ENCODE data around the gene TMEM98. TPM values are rescaled to one million over a fixed set of nuclear protein-coding genes. Genes with fewer than 3 reads are reported as not detected.
"Not testable (repeated sequence)": the region's sequence is repeated elsewhere in the genome, so short reads cannot be mapped to it uniquely, and the experiment has no call there.

TMEM98 gene
- polyA plus RNA-seq (2012; ENCODE audit: low read depth, missing spikeins) = 0.04 TPM

DNA sequence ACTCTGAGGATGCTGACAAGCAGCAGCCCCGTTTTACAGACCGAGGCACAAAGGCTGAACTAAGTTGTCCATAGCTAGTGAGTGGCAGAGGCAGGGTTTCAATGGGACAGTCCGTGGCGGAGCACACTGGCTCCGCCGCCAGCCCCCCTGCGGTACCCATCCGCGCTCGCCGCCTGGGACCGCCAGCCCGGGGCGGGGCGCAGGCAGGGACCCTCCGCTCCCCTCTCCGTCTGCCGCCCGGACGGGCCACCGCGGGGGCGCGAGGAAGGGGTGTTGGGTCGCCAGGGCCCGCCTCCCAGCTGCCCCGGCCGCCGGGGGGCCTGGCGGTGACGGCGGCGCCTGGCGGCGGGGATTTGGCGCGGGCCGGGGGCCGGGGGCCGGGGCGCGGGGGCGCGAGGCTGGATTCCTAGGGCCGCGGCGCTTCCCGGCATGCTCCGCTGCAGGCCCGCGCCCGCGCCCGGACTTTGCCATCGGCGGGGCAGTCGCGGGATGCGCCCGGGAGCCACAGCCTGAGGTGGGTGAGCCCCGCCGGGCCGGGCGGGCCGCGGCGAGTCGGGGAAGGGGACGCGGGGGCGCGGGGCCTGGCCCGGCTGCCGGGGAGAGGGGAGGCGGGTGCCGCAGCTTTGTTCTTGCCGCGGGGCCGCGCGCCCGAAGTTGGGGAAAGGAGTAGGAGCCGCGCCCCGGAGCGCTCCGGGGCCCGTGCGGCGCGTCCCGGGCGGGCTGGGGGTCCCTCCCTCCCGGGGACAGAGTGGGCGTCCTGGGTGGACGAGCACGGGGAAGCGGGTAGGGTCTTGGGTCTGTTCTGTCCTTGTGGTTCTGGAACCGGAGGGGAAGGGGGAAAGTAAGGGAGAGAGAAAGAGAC, at the start of gene TMEM98:
TSS of gene TMEM98 (plus strand) at position 430 of the 862 bp plus-strand sequence. CDS start 3,376 bp downstream, outside the sequence.
- DNase-seq (ENCODE audit: insufficient read length, low spot score) (peak; percentile 38), FAIRE-seq (no peak)
- no peak for TF ChIP-seq POLR2AphosphoS5 (IDR thresholded peaks at IDR 0.05; ENCODE audit: low read depth, low read length)
- no peak for TF ChIP-seq SPI1 (IDR thresholded peaks at IDR 0.05; ENCODE audit: low read depth, low read length)
- TF ChIP-seq PAX5 (IDR thresholded peaks at IDR 0.05; ENCODE audit: insufficient read depth, low read length, severe bottlenecking) = no peak
- TF ChIP-seq POU2F2 (IDR thresholded peaks at IDR 0.05; ENCODE audit: low read depth, low read length) = no peak
- TF ChIP-seq POLR2A (IDR thresholded peaks at IDR 0.05; ENCODE audit: low read depth, low read length) = no peak
- TF ChIP-seq TAF1 (IDR thresholded peaks at IDR 0.05; ENCODE audit: low read depth, low read length) = no peak

GRCh38 chr17:32878211-32878610, 49.7 kb upstream of the TMEM98 start:
- TF ChIP-seq TAF1 (IDR thresholded peaks at IDR 0.05; ENCODE audit: low read depth, low read length) (no peak), POU2F2 (IDR thresholded peaks at IDR 0.05; ENCODE audit: low read depth, low read length) (no peak), SPI1 (IDR thresholded peaks at IDR 0.05; ENCODE audit: low read depth, low read length) (no peak), POLR2AphosphoS5 (IDR thresholded peaks at IDR 0.05; ENCODE audit: low read depth, low read length) (no peak), PAX5 (IDR thresholded peaks at IDR 0.05; ENCODE audit: insufficient read depth, low read length, severe bottlenecking) (no peak), POLR2A (IDR thresholded peaks at IDR 0.05; ENCODE audit: low read depth, low read length) (no peak)
- no peak for DNase-seq (ENCODE audit: insufficient read length, low spot score)
- no peak for FAIRE-seq

- FAIRE-seq = no peak
- no peak for DNase-seq (ENCODE audit: insufficient read length, low spot score)
- TF ChIP-seq SPI1 (IDR thresholded peaks at IDR 0.05; ENCODE audit: low read depth, low read length) (no peak), PAX5 (IDR thresholded peaks at IDR 0.05; ENCODE audit: insufficient read depth, low read length, severe bottlenecking) (no peak), POU2F2 (IDR thresholded peaks at IDR 0.05; ENCODE audit: low read depth, low read length) (no peak), POLR2A (IDR thresholded peaks at IDR 0.05; ENCODE audit: low read depth, low read length) (no peak), POLR2AphosphoS5 (IDR thresholded peaks at IDR 0.05; ENCODE audit: low read depth, low read length) (no peak), TAF1 (IDR thresholded peaks at IDR 0.05; ENCODE audit: low read depth, low read length) (no peak)
Observed at GRCh38 chr17:32879134-32879533, 48.8 kb upstream of the TMEM98 start.

- no peak for FAIRE-seq
- no peak for DNase-seq (ENCODE audit: insufficient read length, low spot score)
- TF ChIP-seq TAF1 (IDR thresholded peaks at IDR 0.05; ENCODE audit: low read depth, low read length) (no peak), POU2F2 (IDR thresholded peaks at IDR 0.05; ENCODE audit: low read depth, low read length) (no peak), POLR2A (IDR thresholded peaks at IDR 0.05; ENCODE audit: low read depth, low read length) (no peak), SPI1 (IDR thresholded peaks at IDR 0.05; ENCODE audit: low read depth, low read length) (no peak)
Observed at GRCh38 chr17:32880671-32881453, 47.1 kb upstream of the TMEM98 start.

DNA sequence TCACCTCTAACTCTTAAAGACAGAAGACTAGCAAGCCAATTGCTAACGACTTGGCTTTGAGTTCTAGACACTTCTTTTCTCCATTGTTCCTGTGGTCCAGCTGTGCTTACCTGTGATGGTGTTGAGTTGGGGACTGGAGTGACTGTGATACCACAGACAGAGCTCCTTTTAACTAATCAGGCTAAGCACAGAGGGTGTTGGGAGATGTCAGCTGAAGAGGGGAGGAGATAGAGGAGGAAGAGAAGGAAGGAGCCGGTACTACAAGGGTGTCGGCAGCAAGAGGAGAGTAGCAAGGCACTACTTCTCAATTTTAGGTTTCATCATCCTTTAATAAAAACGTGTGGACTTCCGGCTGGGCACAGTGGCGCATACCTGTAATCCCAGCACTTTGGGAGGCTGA, 45.9 kb upstream of the TMEM98 start:
- TF ChIP-seq POU2F2 (IDR thresholded peaks at IDR 0.05; ENCODE audit: low read depth, low read length) (no peak), POLR2A (IDR thresholded peaks at IDR 0.05; ENCODE audit: low read depth, low read length) (no peak), PAX5 (IDR thresholded peaks at IDR 0.05; ENCODE audit: insufficient read depth, low read length, severe bottlenecking) (no peak), POLR2AphosphoS5 (IDR thresholded peaks at IDR 0.05; ENCODE audit: low read depth, low read length) (no peak), SPI1 (IDR thresholded peaks at IDR 0.05; ENCODE audit: low read depth, low read length) (no peak), TAF1 (IDR thresholded peaks at IDR 0.05; ENCODE audit: low read depth, low read length) (no peak)
- DNase-seq (ENCODE audit: insufficient read length, low spot score) = no peak
- no peak for FAIRE-seq

DNA sequence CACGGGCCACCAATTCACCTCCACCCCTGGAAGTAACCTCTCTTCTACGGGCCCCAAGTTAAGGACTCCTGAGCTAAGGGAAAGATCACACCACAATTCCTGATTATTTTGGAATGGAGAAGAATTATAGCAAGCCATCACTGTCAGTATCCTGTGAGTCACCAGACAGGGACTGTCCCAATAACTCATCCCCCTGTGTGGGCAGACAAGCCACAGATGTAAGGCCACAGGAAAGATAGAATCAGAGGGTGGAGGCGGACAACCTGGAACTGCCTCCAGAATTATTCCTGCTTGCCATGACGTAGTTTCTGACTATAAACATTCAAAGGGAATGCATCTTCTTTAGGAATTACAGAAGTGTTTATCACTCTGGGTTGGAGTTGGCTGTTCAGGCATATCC, 45.2 kb upstream of the TMEM98 start:
- DNase-seq (ENCODE audit: insufficient read length, low spot score) = no peak
- TF ChIP-seq POLR2A (IDR thresholded peaks at IDR 0.05; ENCODE audit: low read depth, low read length) = no peak
- no peak for FAIRE-seq

GRCh38 chr17:32886951-32887350, 41.0 kb upstream of the TMEM98 start:
- not testable (repeated sequence) for FAIRE-seq; DNase-seq (ENCODE audit: insufficient read length, low spot score)

DNA sequence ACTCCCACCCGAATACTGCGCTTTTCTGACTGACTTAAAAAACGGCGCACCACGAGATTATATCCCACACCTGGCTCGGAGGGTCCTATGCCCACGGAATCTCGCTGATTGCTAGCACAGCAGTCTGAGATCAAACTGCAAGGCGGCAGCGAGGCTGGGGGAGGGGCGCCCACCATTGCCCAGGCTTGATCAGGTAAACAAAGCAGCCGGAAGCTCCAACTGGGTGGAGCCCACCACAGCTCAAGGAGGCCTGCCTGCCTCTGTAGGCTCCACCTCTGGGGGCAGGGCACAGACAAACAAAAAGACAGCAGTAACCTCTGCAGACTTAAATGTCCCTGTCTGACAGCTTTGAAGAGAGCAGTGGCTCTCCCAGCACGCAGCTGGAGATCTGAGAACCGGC, 40.5 kb upstream of the TMEM98 start:
- FAIRE-seq; DNase-seq (ENCODE audit: insufficient read length, low spot score): not testable (repeated sequence)

GRCh38 chr17:32894245-32894644, 33.7 kb upstream of the TMEM98 start:
- FAIRE-seq (no peak), DNase-seq (ENCODE audit: insufficient read length, low spot score) (no peak)

GRCh38 chr17:32896647-32897258, 31.2 kb upstream of the TMEM98 start:
- no peak for FAIRE-seq
- DNase-seq (ENCODE audit: insufficient read length, low spot score) = no peak
- TF ChIP-seq POLR2A (IDR thresholded peaks at IDR 0.05; ENCODE audit: low read depth, low read length) = no peak

More at GRCh38 chr17:32894245-32894644, 33.7 kb upstream of the TMEM98 start:
- TF ChIP-seq PAX5 (IDR thresholded peaks at IDR 0.05; ENCODE audit: insufficient read depth, low read length, severe bottlenecking) = no peak
- no peak for TF ChIP-seq POU2F2 (IDR thresholded peaks at IDR 0.05; ENCODE audit: low read depth, low read length)
- no peak for TF ChIP-seq POLR2AphosphoS5 (IDR thresholded peaks at IDR 0.05; ENCODE audit: low read depth, low read length)
- no peak for TF ChIP-seq POLR2A (IDR thresholded peaks at IDR 0.05; ENCODE audit: low read depth, low read length)
- TF ChIP-seq SPI1 (IDR thresholded peaks at IDR 0.05; ENCODE audit: low read depth, low read length) = no peak
- no peak for TF ChIP-seq TAF1 (IDR thresholded peaks at IDR 0.05; ENCODE audit: low read depth, low read length)

Measured in GM12891 (cell line).